OCI-LY7 (cell line): Measurements from ENCODE around the gene NCOA3.

Experiments
- EZH2phosphoT487 ChIP-seq: fragments of 200-600 bp; sonication (generic); IDR thresholded peaks from 2 replicates; pipeline ENCODE4 v1.6.1; 2018; ENCODE audit warnings: low read depth, borderline replicate concordance, mild to moderate bottlenecking, mixed run types, antibody characterized with exemption, low read length, moderate library complexity, mixed read lengths
- TF ChIP-seq, protein P1 (sequence below): fragments of 200-600 bp; sonication (generic); conservative IDR thresholded peaks from 2 replicates; pipeline ENCODE4 v1.5.1; 2014; ENCODE audit warnings: mild to moderate bottlenecking, antibody characterized with exemption, low read length, moderate library complexity, mixed read lengths

DNA sequence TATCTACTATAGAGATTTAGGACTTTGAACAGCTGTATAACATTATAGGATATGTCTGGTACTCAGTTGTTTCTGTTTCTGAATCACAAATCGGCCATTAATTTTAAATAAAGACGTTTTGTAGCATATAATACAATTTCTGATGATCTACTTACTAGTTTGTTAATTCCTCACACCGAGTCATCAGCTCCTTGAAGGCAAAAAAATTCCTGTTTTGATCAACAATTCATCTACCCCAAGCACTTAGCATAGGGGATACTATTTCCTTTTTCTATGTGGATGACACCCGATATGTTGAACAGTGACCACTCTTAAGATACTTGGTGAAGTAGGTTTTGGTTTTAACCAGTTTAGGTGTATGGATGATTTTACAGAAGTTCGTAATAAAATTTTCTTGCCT lies 107.3 kb downstream of the NCOA3 start:
- TF ChIP-seq, protein P1, sequence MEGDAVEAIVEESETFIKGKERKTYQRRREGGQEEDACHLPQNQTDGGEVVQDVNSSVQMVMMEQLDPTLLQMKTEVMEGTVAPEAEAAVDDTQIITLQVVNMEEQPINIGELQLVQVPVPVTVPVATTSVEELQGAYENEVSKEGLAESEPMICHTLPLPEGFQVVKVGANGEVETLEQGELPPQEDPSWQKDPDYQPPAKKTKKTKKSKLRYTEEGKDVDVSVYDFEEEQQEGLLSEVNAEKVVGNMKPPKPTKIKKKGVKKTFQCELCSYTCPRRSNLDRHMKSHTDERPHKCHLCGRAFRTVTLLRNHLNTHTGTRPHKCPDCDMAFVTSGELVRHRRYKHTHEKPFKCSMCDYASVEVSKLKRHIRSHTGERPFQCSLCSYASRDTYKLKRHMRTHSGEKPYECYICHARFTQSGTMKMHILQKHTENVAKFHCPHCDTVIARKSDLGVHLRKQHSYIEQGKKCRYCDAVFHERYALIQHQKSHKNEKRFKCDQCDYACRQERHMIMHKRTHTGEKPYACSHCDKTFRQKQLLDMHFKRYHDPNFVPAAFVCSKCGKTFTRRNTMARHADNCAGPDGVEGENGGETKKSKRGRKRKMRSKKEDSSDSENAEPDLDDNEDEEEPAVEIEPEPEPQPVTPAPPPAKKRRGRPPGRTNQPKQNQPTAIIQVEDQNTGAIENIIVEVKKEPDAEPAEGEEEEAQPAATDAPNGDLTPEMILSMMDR = no peak
- TF ChIP-seq EZH2phosphoT487 = no peak
